Activated CD8-positive, alpha-beta T cell treated with anti-CD3 and anti-CD28 coated beads for 36 hours (primary cell): ENCODE measurements around the gene MAP3K2. TPM values are rescaled to one million over a fixed set of nuclear protein-coding genes. Genes with fewer than 3 reads are reported as not detected.

Source experiments
- ATAC-seq: fragments of 200-7000 bp; cut with Tn5 transposase; one replicate; pipeline ENCODE4 v1.10.0; 2021; ENCODE audit warnings: mild to moderate bottlenecking, moderate library complexity
- CTCF ChIA-PET: fragments of 350-600 bp; sonication (Branson Sonifier 250); formaldehyde crosslinking; loops from one replicate; lab custom pipeline; 2021; ENCODE audit warnings: antibody characterized with exemption; lab: Charles Lee
- POLR2A ChIA-PET: fragments of 350-600 bp; sonication (Branson Sonifier 250); formaldehyde crosslinking; loops from one replicate; lab custom pipeline; 2021; ENCODE audit warnings: antibody characterized with exemption; lab: Charles Lee
- DNase-seq: peaks from one replicate; pipeline ENCODE4 v3.0.0-alpha.2; 2020
- H3K27ac Mint-ChIP-seq: one replicate; pipeline ENCODE4 v1.8.0; 2021; ENCODE audit warnings: mild to moderate bottlenecking, mixed read lengths
- H3K27me3 Mint-ChIP-seq: one replicate; pipeline ENCODE4 v1.8.0; 2021; ENCODE audit warnings: mixed read lengths
- H3K36me3 Mint-ChIP-seq: one replicate; pipeline ENCODE4 v1.8.0; 2021; ENCODE audit warnings: low read depth, mixed read lengths
- H3K4me1 Mint-ChIP-seq: one replicate; pipeline ENCODE4 v1.8.0; 2021; ENCODE audit warnings: low read depth, mixed read lengths
- H3K4me3 Mint-ChIP-seq: one replicate; pipeline ENCODE4 v1.8.0; 2021; ENCODE audit warnings: mild to moderate bottlenecking, moderate library complexity, mixed read lengths
- H3K9me3 Mint-ChIP-seq: one replicate; pipeline ENCODE4 v1.8.0; 2021; ENCODE audit warnings: mixed read lengths
- CTCF ChIP-seq: fragments of 200-600 bp; IDR thresholded peaks from one replicate; pipeline ENCODE4 v1.8.0; 2022; ENCODE audit warnings: antibody characterized with exemption, mild to moderate bottlenecking
- intact Hi-C: fragments of 100-400 bp; cut with micrococcal nuclease; formaldehyde crosslinking; loops from one replicate; pipeline ENCODE4 v1.10.0; 2022
- total RNA-seq, 2 experiments: library from RNA; stranded (reverse); gene quantifications; one replicate each; pipeline ENCODE4 v1.2.3, GENCODE V29; 2021

The MAP3K2 gene
- total RNA-seq, 2 experiments from 2014 or later: 54.7 to 55.5 TPM

- H3K27me3 Mint-ChIP-seq: peaks cover 40% of the 10 kb centered on the region
- H3K4me3 Mint-ChIP-seq: peak overlapping the region; percentile 1
- no peak for ATAC-seq
- TF ChIP-seq CTCF: no peak
- CTCF ChIA-PET: interaction anchor here (0.8 to 2.4 kb wide), 5 partner anchors 9 to 69 kb away, joined by 3 to 8 read pairs (median 3); no protein-coding TSS in a partner anchor
- H3K4me1 Mint-ChIP-seq: peaks cover 8% of the 10 kb centered on the region
- H3K36me3 Mint-ChIP-seq: no peaks in the 10 kb centered on the region
- intact Hi-C loops: no loop called here
- no peaks in the 10 kb centered on the region for H3K9me3 Mint-ChIP-seq
- DNase-seq: no peak
- POLR2A ChIA-PET: no interaction called here
- H3K27ac Mint-ChIP-seq: no peak overlapping the region
Observed at GRCh38 chr2:127423880-127424279, 36.1 kb upstream of the MAP3K2 start.

- Mint-ChIP-seq H3K36me3 (no peaks in the 10 kb centered on the region), H3K9me3 (no peaks in the 10 kb centered on the region), H3K4me1 (peaks cover 8% of the 10 kb centered on the region), H3K4me3 (peak overlapping the region; percentile 24), H3K27ac (no peak overlapping the region), H3K27me3 (peaks cover 40% of the 10 kb centered on the region)
- CTCF ChIA-PET: interaction anchor here (2.4 kb wide), 1 partner anchor 56 kb away, joined by 8 read pairs; no protein-coding TSS in a partner anchor
- POLR2A ChIA-PET: interaction anchor here (0.8 kb wide), 1 partner anchor 79 kb away, joined by 3 read pairs; no protein-coding TSS in a partner anchor
- no peak for TF ChIP-seq CTCF
- DNase-seq (no peak), ATAC-seq (peak; percentile 38)
- intact Hi-C loops: no loop called here
Observed at GRCh38 chr2:127423478-127423843, 35.7 kb upstream of the MAP3K2 start.

GRCh38 chr2:127422559-127423477, 35.0 kb upstream of the MAP3K2 start:
- H3K36me3 Mint-ChIP-seq: no peaks in the 10 kb centered on the region
- ATAC-seq (peak; percentile 59), DNase-seq (peak; percentile 31)
- no peak for TF ChIP-seq CTCF
- H3K27ac Mint-ChIP-seq: no peak overlapping the region
- no peaks in the 10 kb centered on the region for H3K9me3 Mint-ChIP-seq
- peaks cover 8% of the 10 kb centered on the region for H3K4me1 Mint-ChIP-seq
- CTCF ChIA-PET: interaction anchor here (2.4 kb wide), 1 partner anchor 57 kb away, joined by 8 read pairs; no protein-coding TSS in a partner anchor
- H3K4me3 Mint-ChIP-seq: peak overlapping the region; percentile 33
- intact Hi-C loops: no loop called here
- peaks cover 40% of the 10 kb centered on the region for H3K27me3 Mint-ChIP-seq
- POLR2A ChIA-PET: interaction anchor here (0.8 kb wide), 1 partner anchor 78 kb away, joined by 3 read pairs; no protein-coding TSS in a partner anchor

- DNase-seq (no peak), ATAC-seq (no peak)
- ChIA-PET POLR2A (interaction anchor here (0.8 kb wide), 1 partner anchor 11 kb away, joined by 3 read pairs; no protein-coding TSS in a partner anchor), CTCF (no interaction called here)
- Mint-ChIP-seq H3K27ac (no peak overlapping the region), H3K4me3 (no peak overlapping the region), H3K9me3 (no peaks in the 10 kb centered on the region), H3K4me1 (peaks cover 11% of the 10 kb centered on the region), H3K36me3 (no peaks in the 10 kb centered on the region), H3K27me3 (peaks cover 40% of the 10 kb centered on the region)
- TF ChIP-seq CTCF: no peak
- intact Hi-C loops: no loop called here
Observed at GRCh38 chr2:127421871-127422558, 34.2 kb upstream of the MAP3K2 start.
